ENCODE results near the gene KCNG2.

- TF ChIP-seq, protein P1, sequence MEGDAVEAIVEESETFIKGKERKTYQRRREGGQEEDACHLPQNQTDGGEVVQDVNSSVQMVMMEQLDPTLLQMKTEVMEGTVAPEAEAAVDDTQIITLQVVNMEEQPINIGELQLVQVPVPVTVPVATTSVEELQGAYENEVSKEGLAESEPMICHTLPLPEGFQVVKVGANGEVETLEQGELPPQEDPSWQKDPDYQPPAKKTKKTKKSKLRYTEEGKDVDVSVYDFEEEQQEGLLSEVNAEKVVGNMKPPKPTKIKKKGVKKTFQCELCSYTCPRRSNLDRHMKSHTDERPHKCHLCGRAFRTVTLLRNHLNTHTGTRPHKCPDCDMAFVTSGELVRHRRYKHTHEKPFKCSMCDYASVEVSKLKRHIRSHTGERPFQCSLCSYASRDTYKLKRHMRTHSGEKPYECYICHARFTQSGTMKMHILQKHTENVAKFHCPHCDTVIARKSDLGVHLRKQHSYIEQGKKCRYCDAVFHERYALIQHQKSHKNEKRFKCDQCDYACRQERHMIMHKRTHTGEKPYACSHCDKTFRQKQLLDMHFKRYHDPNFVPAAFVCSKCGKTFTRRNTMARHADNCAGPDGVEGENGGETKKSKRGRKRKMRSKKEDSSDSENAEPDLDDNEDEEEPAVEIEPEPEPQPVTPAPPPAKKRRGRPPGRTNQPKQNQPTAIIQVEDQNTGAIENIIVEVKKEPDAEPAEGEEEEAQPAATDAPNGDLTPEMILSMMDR (tag by site-specific recombination; IDR thresholded peaks at IDR 0.05): no peak
- TF ChIP-seq ZSCAN30 (tag by site-specific recombination; IDR thresholded peaks at IDR 0.05) (no peak), MZF1 (tag by site-specific recombination; IDR thresholded peaks at IDR 0.05; ENCODE audit: borderline replicate concordance) (no peak), ZNF621 (tag by site-specific recombination; IDR thresholded peaks at IDR 0.05) (no peak), ZNF239 (tag by site-specific recombination; IDR thresholded peaks at IDR 0.05) (no peak), ZNF174 (tag by site-specific recombination; IDR thresholded peaks at IDR 0.05) (no peak), EGR2 (tag by site-specific recombination; IDR thresholded peaks at IDR 0.05; ENCODE audit: low read depth) (no peak), ZNF138 (tag by site-specific recombination; IDR thresholded peaks at IDR 0.05; ENCODE audit: borderline replicate concordance) (no peak), ZBTB21 (tag by site-specific recombination; IDR thresholded peaks at IDR 0.05) (no peak)
- TF ChIP-seq, protein P2, sequence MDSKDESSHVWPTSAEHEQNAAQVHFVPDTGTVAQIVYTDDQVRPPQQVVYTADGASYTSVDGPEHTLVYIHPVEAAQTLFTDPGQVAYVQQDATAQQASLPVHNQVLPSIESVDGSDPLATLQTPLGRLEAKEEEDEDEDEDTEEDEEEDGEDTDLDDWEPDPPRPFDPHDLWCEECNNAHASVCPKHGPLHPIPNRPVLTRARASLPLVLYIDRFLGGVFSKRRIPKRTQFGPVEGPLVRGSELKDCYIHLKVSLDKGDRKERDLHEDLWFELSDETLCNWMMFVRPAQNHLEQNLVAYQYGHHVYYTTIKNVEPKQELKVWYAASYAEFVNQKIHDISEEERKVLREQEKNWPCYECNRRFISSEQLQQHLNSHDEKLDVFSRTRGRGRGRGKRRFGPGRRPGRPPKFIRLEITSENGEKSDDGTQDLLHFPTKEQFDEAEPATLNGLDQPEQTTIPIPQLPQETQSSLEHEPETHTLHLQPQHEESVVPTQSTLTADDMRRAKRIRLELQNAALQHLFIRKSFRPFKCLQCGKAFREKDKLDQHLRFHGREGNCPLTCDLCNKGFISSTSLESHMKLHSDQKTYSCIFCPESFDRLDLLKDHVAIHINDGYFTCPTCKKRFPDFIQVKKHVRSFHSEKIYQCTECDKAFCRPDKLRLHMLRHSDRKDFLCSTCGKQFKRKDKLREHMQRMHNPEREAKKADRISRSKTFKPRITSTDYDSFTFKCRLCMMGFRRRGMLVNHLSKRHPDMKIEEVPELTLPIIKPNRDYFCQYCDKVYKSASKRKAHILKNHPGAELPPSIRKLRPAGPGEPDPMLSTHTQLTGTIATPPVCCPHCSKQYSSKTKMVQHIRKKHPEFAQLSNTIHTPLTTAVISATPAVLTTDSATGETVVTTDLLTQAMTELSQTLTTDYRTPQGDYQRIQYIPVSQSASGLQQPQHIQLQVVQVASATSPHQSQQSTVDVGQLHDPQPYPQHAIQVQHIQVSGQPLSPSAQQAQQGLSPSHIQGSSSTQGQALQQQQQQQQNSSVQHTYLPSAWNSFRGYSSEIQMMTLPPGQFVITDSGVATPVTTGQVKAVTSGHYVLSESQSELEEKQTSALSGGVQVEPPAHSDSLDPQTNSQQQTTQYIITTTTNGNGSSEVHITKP (tag by site-specific recombination; IDR thresholded peaks at IDR 0.05): no peak
- TF ChIP-seq, protein P3, sequence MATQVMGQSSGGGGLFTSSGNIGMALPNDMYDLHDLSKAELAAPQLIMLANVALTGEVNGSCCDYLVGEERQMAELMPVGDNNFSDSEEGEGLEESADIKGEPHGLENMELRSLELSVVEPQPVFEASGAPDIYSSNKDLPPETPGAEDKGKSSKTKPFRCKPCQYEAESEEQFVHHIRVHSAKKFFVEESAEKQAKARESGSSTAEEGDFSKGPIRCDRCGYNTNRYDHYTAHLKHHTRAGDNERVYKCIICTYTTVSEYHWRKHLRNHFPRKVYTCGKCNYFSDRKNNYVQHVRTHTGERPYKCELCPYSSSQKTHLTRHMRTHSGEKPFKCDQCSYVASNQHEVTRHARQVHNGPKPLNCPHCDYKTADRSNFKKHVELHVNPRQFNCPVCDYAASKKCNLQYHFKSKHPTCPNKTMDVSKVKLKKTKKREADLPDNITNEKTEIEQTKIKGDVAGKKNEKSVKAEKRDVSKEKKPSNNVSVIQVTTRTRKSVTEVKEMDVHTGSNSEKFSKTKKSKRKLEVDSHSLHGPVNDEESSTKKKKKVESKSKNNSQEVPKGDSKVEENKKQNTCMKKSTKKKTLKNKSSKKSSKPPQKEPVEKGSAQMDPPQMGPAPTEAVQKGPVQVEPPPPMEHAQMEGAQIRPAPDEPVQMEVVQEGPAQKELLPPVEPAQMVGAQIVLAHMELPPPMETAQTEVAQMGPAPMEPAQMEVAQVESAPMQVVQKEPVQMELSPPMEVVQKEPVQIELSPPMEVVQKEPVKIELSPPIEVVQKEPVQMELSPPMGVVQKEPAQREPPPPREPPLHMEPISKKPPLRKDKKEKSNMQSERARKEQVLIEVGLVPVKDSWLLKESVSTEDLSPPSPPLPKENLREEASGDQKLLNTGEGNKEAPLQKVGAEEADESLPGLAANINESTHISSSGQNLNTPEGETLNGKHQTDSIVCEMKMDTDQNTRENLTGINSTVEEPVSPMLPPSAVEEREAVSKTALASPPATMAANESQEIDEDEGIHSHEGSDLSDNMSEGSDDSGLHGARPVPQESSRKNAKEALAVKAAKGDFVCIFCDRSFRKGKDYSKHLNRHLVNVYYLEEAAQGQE (tag by site-specific recombination; IDR thresholded peaks at IDR 0.05): no peak
These were observed 49.3 kb downstream of the KCNG2 start for GRCh38 chr18:79846936-79847557.
